GM19324 (cell line): ENCODE measurements around the gene SLC4A4.

Source experiments
- ATAC-seq: cut with Tn5 transposase; IDR thresholded peaks from one replicate; pipeline ENCODE4 v1.9.1; 2021; ENCODE audit warnings: mild to moderate bottlenecking, moderate library complexity; ENCODE audit not compliant: unreplicated experiment, low FRiP score

SLC4A4 gene

GRCh38 chr4:71526637-71527406 lies 188.0 kb downstream of the SLC4A4 start:
- no peak for ATAC-seq

GRCh38 chr4:71532407-71532806 lies 193.6 kb downstream of the SLC4A4 start:
- ATAC-seq = no peak

- no peak for ATAC-seq
These were observed 194.3 kb downstream of the SLC4A4 start for GRCh38 chr4:71533121-71533520.

GRCh38 chr4:71537551-71538065 lies 198.8 kb downstream of the SLC4A4 start:
- ATAC-seq = no peak

- ATAC-seq = no peak
These were observed 199.7 kb downstream of the SLC4A4 start for GRCh38 chr4:71538528-71538927.

- no peak for ATAC-seq
These were observed 202.0 kb downstream of the SLC4A4 start for GRCh38 chr4:71540749-71541269.

- no peak for ATAC-seq
These were observed 202.7 kb downstream of the SLC4A4 start for GRCh38 chr4:71541541-71541940.

- ATAC-seq = no peak
These were observed 206.3 kb downstream of the SLC4A4 start for GRCh38 chr4:71545168-71545567.

- no peak for ATAC-seq
These were observed 210.8 kb downstream of the SLC4A4 start for GRCh38 chr4:71549516-71550160.

- no peak for ATAC-seq
These were observed 211.7 kb downstream of the SLC4A4 start for GRCh38 chr4:71550220-71551165.

- no peak for ATAC-seq
These were observed 214.8 kb downstream of the SLC4A4 start for GRCh38 chr4:71553605-71554004.

GRCh38 chr4:71554025-71554424 lies 215.2 kb downstream of the SLC4A4 start:
- ATAC-seq = no peak

GRCh38 chr4:71558248-71558647 lies 219.4 kb downstream of the SLC4A4 start:
- no peak for ATAC-seq

GRCh38 chr4:71559957-71560571 lies 221.2 kb downstream of the SLC4A4 start:
- ATAC-seq = no peak

GRCh38 chr4:71564775-71565174 lies 226.0 kb downstream of the SLC4A4 start:
- no peak for ATAC-seq

- ATAC-seq = no peak
These were observed 228.0 kb downstream of the SLC4A4 start for GRCh38 chr4:71566856-71567255.

- no peak for ATAC-seq
These were observed 229.3 kb downstream of the SLC4A4 start for GRCh38 chr4:71568131-71568530.

GRCh38 chr4:71570492-71570891 lies 231.7 kb downstream of the SLC4A4 start:
- ATAC-seq = no peak

GRCh38 chr4:71571346-71571745 lies 232.5 kb downstream of the SLC4A4 start:
- no peak for ATAC-seq

- no peak for ATAC-seq
These were observed 245.2 kb downstream of the SLC4A4 start for GRCh38 chr4:71583971-71584370.
